SK-N-SH (cell line): ENCODE measurements around the gene MEPE.
A peak's percentile ranks its signal among the peaks of the same experiment; 100 is the strongest.

Source experiments
- TF ChIP-seq, protein P1 (sequence below): IDR thresholded peaks from 2 replicates; pipeline ENCODE4 v1.6.1; 2012; ENCODE audit warnings: mild to moderate bottlenecking, low read depth, low read length, moderate library complexity
- TF ChIP-seq, protein P2 (sequence below): fragments of 200-600 bp; sonication (generic); IDR thresholded peaks from 2 replicates; pipeline ENCODE4 v1.6.1; 2017; ENCODE audit warnings: antibody characterized with exemption, mild to moderate bottlenecking, moderate library complexity

DNA sequence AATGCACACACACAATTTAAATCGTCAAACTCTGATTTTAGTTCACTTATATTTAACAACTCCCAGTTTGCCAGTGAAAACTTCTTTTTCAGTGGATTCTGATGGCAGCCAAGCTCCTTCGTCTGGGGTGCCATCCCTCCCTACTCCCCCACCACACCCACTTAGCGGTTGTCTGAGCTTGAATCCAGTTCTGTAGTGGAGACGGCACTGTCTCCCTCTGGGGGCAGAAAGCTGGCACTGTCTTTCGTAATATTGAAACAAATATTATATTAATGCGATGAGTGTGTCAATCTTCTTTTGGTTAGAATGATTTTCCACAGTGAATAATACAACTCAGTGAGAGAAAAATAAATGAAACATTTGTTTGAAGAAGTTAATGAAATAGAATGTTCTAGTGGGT is 5.4 kb downstream of the MEPE start:
- TF ChIP-seq, protein P1, sequence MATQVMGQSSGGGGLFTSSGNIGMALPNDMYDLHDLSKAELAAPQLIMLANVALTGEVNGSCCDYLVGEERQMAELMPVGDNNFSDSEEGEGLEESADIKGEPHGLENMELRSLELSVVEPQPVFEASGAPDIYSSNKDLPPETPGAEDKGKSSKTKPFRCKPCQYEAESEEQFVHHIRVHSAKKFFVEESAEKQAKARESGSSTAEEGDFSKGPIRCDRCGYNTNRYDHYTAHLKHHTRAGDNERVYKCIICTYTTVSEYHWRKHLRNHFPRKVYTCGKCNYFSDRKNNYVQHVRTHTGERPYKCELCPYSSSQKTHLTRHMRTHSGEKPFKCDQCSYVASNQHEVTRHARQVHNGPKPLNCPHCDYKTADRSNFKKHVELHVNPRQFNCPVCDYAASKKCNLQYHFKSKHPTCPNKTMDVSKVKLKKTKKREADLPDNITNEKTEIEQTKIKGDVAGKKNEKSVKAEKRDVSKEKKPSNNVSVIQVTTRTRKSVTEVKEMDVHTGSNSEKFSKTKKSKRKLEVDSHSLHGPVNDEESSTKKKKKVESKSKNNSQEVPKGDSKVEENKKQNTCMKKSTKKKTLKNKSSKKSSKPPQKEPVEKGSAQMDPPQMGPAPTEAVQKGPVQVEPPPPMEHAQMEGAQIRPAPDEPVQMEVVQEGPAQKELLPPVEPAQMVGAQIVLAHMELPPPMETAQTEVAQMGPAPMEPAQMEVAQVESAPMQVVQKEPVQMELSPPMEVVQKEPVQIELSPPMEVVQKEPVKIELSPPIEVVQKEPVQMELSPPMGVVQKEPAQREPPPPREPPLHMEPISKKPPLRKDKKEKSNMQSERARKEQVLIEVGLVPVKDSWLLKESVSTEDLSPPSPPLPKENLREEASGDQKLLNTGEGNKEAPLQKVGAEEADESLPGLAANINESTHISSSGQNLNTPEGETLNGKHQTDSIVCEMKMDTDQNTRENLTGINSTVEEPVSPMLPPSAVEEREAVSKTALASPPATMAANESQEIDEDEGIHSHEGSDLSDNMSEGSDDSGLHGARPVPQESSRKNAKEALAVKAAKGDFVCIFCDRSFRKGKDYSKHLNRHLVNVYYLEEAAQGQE, result no peak
- TF ChIP-seq, protein P2, sequence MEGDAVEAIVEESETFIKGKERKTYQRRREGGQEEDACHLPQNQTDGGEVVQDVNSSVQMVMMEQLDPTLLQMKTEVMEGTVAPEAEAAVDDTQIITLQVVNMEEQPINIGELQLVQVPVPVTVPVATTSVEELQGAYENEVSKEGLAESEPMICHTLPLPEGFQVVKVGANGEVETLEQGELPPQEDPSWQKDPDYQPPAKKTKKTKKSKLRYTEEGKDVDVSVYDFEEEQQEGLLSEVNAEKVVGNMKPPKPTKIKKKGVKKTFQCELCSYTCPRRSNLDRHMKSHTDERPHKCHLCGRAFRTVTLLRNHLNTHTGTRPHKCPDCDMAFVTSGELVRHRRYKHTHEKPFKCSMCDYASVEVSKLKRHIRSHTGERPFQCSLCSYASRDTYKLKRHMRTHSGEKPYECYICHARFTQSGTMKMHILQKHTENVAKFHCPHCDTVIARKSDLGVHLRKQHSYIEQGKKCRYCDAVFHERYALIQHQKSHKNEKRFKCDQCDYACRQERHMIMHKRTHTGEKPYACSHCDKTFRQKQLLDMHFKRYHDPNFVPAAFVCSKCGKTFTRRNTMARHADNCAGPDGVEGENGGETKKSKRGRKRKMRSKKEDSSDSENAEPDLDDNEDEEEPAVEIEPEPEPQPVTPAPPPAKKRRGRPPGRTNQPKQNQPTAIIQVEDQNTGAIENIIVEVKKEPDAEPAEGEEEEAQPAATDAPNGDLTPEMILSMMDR, result peak; percentile 62
